Eye (tissue), 1 donor: ENCODE data around the gene APOA5.
"Not testable (repeated sequence)": the region's sequence is repeated elsewhere in the genome, so short reads cannot be mapped to it uniquely, and the experiment has no call there.

Experiments used
- DNase-seq: peaks from one replicate; pipeline ENCODE4 v3.0.0-alpha.2; 2015

The APOA5 gene

DNA sequence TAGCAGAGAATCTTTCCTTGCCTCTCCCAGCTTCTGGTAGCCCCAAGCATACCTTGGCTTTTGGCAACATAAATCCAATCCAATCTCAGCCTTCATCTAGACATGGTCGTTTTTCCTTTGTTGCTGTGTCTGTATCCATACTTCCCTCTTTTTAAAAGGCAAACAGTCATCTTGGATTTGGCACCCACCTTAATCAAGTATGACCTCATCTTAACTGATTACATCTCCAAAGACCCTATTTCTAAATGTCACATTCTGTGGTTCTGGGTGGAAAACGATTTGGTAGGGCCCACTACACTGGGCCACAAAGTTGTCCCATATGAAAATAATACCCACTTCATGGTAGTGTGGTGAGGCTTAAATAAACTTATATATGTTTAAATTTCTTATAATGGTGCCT, 19.7 kb downstream of the APOA5 start:
- peak; percentile 33 for DNase-seq

DNA sequence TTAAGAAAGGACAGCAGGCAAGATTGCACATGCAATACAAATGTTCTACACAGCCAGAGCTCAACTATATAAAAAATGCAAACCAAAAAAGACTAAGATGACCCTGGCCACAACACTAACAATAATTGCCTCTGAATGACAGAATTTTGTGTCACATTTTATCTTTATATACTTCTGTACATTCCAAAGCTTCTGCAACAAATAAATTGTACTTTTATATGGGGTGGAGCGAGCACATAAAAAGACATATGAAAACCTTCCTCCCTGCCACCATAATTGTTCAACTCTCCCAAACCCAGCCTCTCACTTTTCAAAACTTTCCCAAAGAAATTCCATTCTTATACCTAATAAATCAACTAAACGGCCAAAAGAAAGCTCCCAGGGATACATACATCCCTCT, 29.5 kb downstream of the APOA5 start:
- no peak for DNase-seq

DNA sequence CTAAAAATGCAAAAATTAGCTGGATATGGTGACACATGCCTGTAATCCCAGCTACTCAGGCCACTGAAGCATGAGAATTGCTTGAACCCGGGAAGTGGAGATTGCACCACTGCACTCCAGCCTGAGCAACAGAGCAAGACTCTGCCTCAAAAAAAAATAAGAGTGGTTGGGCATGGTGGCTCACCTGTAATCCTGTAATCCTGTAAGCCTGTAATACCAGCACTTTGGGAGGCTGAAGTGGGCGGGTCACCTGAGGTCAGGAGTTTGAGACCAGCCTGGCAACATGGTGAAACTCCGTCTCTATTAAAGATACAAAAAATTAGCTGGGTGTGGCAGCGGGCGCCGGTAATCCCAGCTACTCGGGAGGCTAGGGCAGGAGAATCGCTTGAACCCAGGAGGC, 35.6 kb downstream of the APOA5 start:
- DNase-seq = not testable (repeated sequence)

DNA sequence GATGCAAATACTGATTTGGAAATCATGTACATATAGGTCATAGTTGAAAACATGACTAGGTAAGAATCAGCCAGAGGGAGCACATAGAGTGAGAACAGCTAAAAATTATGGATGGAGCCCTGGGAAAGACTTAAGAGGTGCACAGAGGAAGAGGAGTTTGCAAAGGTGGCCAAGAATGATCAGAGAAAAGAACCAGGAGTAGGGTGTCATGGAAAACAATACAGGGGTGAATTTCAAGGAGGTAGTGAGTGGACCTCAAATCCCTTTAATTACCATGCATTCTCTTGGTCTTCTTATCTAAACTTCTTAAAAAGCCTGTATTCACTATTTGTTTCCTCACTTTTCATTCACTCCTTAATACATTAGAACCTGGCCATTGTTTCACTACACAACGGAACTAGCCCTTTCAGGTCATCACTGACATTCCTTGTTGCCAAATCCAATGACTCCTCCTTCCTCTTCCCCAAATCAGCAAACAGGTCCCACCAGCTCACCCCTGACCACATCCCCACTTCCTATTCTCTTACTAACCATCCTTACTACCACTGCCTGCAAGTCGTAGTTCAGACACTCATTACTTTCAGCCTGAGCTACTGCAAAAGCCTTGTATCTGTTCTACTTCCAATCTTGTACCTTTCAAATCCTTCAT, 41.5 kb downstream of the APOA5 start:
- no peak for DNase-seq

DNA sequence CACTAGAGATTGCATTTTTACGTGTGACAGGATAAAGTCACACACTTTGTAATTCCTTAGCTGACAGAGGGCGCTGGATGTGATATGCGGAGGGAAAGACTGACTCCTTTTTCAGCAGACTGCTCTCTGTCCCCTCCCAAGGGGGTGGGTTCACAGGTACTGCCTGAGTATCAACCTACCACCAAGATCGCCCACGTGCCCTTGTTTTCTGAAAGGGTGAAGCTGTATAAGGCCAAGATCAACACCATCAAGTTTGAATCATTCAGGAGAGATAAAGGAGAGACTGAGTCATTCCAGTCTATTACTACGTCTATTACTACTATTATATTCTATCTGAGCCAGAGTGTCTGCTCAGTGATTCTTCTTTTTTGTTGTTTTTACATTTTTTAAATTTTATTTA, 49.6 kb downstream of the APOA5 start:
- no peak for DNase-seq

DNA sequence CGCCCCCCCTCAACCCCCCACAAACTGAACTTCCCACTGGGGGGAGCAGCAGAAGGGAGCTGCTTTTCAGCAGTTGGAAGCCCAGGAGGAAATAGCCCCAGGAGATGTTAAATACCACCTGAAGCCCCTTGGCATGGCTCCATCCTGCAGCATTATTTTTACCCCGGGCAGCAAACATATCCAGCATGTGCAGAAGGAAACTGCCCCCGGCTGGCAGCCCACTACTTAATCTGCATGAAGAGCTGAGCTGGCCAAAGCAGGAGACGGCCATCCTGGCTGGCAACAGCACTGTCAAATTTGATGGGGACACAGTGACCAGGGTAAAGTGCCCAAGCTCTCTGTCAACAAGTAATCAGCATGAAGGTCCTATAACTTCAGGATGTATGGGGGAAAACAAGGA, 50.9 kb downstream of the APOA5 start:
- no peak for DNase-seq
